ENCODE measurements around the gene SOCS4.
"Not testable (repeated sequence)": the region's sequence is repeated elsewhere in the genome, so short reads cannot be mapped to it uniquely, and the experiment has no call there.

Gene SOCS4, protein sequence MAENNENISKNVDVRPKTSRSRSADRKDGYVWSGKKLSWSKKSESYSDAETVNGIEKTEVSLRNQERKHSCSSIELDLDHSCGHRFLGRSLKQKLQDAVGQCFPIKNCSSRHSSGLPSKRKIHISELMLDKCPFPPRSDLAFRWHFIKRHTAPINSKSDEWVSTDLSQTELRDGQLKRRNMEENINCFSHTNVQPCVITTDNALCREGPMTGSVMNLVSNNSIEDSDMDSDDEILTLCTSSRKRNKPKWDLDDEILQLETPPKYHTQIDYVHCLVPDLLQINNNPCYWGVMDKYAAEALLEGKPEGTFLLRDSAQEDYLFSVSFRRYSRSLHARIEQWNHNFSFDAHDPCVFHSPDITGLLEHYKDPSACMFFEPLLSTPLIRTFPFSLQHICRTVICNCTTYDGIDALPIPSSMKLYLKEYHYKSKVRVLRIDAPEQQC

DNA sequence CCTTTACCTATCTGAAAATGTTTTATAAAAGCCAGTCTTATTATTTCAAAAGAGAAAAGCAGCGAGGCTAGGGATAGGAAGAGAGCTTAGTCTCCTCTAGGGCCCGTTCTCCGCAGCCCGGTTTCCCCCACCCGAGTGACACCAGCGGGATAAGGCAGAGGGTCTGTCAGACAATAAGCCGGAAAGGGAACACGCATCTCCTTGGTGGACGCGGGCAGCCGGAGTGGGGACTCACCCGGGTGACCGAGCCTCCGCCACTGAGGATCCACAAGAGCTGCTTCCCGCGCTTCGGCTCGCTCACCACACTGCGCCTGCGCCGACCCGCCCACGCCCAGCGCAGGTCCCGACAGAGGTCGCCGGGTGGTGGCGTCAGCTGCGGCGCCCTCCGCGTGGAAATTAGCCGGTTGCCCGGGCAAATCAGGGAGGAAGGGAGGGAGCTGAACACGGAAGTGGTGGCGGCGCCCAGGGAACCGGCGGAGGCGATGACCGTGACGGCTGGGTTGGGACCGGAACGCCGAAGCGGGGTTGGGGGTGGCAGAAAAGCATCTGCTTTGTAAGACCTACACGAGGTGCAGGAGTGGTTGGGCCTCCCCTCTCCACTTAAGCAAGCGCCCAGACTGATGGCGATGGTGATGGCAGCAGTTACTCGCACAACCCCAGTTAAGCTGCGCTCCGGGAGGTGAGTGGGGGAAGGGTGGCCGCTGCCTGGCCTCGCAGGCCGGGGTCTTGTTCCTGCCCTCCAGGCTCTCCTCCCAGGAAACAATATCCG is at the start of gene SOCS4, which contains the start of gene WDHD1:
TSS of gene SOCS4 (plus strand) at position 444 of the 769 bp plus-strand sequence. CDS start 15,806 bp downstream, outside the sequence.
TSS of gene WDHD1 (minus strand) at position 307 of the 769 bp plus-strand sequence. CDS start 312 bp downstream, outside the sequence.
- DNase-seq (ENCODE audit: low spot score) = peak; percentile 97

DNA sequence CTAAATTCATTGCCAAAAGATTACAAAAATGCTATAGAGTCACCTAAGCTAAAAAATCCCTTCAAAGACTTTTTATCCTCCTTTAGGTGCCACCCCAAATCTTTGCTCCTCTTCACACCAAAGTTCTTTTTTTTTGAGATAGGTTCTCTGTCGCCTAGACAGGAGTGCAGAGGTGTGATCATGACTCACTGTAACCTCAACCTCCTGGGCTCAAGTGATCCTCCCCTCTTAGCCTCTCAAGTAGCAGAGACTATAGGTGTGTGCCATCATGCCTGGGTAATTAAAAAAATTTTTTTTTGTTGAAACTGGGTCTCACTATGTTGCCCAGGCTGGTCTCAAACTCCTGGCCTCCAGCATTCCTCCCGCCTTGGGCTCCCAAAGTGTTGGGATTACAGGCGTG is 48.0 kb upstream of the SOCS4 start:
- DNase-seq (ENCODE audit: low spot score) = no peak

DNA sequence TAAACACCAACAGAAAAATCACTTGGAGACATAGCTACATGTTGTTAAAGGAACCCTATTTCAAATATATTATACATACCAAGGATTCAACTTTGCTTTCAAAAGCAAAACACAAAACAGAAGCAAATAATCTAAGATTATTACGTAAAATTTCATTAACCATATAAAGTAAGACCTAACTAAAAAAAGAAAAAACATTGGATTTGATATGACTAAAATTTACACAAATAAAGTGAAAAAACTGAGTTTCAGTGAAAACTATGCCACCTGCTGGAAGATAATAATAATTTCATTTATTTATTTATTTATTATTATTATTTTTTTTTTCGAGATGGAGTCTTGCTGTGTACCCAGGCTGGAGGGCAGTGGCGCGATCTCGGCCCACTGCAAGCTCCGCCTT is 45.3 kb upstream of the SOCS4 start:
- DNase-seq (ENCODE audit: low spot score) = no peak

DNA sequence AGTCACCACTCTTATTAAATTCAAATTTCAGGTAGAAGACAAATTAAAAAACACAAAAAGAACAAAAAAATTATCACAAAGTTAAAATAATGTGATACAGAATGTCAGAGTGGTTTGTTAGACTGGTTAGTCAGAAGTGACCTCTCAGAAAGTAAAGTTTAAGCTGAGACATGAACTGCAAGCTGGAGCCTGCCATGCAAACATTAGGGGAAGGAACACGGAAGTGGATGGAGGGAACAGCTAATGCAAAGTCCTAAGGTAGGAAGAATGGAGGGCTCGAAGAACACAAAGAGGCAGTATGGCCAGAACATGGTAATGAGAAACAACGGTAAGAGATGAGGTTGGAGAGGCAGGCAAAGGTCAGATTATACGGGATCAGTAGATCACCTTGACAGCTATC is 41.9 kb upstream of the SOCS4 start:
- DNase-seq (ENCODE audit: low spot score) = no peak

DNA sequence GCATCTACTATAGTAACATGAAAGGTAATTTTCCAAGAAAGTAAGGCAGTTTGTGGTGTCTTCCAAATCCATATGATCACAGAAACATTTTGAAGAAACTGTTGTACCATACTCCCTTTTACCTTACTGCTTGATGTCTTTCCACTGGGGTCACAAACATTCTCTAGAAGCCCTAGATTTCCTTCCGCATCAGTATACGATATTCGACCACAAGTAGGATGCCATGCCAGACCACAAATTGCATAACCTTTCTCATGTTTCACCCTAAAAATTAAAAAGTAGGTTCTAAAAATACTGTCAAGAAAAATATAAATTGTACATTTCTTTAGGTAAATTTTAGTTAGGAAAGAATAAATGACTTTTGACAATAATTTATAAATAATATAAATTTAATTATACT is 26.7 kb upstream of the SOCS4 start:
- DNase-seq (ENCODE audit: low spot score) = no peak

DNA sequence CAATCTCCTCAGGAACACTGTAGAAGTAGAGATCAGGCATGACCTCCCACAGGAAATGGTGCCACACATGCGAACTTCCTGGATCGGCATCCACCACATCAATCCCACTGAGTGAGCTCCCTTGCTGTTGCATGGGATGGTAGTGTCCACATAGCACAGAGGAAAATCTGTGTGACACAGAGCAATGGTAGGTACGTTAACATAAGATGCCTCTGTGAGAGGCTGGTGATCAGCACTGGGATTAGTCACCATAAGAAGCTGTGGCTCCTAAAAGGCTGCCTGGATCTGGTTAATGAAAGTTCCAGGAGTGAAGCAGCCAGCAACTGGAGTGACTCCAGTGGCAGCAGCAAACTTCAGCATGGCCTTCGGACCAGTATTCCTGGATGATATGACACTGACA is 22.0 kb upstream of the SOCS4 start:
- DNase-seq (ENCODE audit: low spot score) = no peak

DNA sequence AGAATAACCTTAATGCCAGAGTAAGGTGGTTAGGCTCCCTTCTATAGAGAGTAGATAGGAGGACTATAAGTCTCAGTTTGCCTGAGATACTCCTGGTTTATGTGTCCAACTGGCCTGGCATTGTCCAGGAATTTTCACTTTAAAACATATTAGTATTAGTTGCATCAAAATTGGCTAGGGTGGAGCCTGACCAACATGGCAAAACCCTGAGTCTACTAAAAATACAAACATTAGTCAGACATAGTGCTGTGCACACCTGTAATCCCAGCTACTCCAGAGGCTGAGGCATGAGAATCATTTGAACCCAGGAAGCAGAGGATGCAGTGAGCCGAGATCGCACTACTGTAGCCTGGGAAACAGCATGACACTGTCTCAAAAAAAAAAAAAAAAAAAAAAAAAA is 12.0 kb upstream of the SOCS4 start:
- no peak for DNase-seq (ENCODE audit: low spot score)

DNA sequence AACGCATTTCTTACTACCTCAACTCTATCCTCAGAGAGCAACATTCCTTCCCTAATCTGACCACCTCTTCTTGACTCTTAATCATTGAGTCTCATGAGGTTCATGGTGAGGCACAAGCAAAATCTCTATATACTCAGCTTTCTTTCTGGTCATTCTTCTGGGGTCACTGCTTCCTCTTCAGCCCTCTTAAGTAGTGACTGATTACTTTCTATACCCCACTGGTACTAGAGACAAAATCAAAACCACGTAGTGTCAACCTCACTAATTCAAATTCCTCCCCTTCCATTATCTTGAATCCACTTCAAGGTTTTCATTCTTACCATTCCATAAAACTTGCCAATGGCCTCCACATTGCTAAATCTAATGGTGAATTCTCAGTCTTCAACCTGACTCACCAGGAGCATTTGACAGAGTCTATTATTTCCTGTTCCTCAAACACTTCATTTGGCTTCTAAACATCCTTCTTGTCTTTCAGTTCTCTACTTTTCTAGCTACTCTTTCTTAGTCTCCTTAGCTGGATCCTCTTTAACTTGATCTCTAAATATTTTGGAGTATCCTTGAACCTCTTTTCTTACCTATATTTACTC is 7.0 kb upstream of the SOCS4 start:
- no peak for DNase-seq (ENCODE audit: low spot score)

DNA sequence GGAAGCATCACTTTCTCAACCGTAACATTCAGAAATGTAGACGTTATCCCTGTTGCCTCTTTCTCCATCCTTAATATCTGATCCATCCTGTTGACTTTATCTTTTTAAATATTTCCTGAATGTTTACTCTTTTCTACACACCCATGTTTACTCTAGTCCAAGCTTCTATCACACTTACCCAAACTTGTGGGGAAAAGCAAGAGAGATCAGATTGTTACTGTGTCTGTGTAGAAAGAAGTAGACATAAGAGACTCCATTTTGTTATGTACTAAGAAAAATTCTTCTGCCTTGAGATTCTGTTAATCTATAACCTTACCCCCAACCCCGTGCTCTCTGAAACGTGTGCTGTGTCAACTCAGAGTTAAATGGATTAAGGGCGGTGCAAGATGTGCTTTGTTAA is 2.7 kb upstream of the SOCS4 start:
- DNase-seq (ENCODE audit: low spot score) = not testable (repeated sequence)

DNA sequence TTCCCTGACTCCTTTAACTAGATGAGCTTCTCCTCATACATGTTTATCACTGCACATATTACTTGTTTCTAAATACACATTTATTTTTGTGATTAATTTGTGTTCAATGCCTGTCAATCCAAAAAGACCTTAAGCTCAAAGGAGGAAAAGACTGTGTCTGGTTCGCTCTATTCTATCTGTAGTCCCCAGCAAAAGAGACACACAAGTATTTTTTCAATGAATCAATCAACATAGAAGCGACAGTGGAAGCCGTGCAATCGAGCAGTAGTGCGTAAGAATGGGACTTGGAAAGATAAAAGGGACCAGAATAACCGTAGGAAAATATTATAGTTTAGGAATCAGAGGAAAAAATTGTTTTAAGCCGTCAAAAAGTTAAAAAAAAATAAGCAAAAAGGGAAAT is 1.1 kb upstream of the SOCS4 start:
- DNase-seq (ENCODE audit: low spot score) = no peak

DNA sequence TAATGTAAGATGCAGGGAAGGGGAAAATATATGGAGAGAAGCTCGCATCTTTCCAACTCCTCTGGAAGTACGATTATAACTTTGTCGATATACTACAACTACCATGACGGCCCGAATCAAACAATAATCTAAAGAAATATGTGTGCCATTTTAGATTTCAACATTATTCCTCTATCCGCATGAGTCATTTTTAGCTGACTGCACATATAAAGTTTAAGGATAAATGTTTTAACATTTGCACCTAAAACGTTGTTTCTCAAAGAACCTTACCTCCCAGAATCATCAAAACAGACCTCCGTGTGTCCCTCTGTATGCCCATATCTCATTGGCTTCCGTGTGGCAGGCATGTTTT is 619 bp upstream of the SOCS4 start:
- no peak for DNase-seq (ENCODE audit: low spot score)

DNA sequence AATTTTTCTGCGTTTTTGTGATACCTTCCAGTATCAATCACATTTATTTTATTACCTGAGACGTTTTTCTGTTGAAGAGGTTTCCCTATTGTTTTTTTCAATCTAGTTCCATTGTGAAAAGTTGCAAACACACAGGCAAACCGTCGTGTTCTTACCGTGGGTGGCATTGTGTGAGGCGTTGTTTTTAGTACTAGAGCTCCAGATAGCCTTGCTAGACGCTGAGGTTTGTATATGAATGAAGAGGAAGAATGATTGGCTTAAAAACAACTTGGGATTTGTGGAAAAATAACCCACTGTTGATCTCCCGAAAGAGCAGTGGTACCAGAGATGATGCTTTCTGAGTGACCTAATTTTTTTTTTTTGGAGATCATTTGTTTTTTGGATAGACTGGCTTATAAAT is 1.0 kb downstream of the SOCS4 start:
- no peak for DNase-seq (ENCODE audit: low spot score)

DNA sequence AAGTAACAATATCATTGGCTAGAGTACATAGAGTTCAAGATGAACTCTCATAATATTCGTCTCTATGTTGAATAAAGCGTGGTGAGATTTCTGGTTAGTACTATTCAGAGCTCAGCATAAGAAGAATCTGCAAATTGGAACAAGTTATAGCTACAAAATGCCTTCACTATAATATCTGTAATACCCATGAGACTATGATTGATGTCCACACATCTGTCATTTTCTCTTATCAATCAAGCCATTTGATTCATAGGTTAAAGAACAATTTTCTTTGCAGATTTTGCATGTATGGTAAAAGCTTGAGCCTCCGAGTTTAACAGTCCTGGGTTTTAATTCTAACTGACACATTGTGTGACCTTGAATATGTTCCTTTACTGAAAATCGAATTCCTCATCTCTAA is 1.4 kb downstream of the SOCS4 start:
- no peak for DNase-seq (ENCODE audit: low spot score)

DNA sequence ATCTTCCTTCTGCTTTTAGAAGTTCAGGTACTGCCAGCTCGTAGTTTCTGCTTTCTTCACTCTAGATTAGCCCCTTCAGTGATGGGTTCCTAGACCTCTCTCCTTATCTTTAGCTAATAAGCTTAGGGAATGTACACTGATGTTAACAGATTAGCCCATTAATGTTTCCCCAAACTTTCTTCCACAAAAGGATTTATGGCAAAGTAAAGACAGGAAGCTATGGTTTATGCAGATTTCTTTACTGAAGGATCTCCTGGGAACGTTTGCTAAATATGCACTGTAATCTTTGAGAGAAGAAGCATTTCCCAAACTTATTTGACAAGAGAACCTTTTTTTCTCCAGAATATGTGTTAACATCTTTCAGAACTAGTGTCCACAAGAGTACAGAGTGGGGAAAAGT is 4.2 kb downstream of the SOCS4 start:
- DNase-seq (ENCODE audit: low spot score) = no peak

DNA sequence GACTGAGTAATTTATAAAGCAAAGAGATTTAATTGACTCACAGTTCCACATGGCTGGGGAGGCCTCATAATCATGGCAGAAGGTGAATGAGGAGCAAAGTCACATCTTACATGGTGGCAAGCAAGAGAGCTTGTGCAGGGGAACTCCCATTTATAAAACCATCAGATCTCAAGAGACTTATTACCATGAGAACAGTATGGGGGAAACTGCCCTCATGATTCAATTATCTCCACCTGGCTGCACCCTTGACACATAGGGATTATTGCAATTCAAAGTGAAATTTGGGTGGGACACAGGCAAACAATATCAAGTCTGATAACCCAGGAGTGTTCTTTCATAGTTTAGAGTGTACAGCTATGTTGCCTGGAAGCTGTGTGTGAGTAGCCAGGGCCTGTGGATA is 11.0 kb downstream of the SOCS4 start:
- not testable (repeated sequence) for DNase-seq (ENCODE audit: low spot score)

DNA sequence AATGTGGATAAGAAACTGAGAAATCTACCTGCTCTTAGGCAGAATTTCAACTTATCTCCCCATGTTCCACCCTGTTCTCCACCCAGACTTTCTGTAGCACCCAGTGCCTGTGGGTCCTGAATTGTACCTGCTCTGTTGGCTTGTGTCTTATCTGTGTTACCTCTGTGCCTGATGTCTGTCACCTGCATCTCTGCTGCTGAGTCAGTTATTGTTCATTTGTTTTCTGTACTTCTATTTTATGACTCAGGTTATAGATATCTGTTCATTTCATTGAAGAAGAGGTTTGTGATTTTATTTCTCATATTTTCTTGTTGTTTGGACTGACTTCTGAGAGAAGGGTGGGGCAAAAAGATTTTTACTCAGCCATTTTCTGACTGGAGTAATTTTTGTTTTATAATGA is 11.7 kb downstream of the SOCS4 start:
- DNase-seq (ENCODE audit: low spot score) = no peak

DNA sequence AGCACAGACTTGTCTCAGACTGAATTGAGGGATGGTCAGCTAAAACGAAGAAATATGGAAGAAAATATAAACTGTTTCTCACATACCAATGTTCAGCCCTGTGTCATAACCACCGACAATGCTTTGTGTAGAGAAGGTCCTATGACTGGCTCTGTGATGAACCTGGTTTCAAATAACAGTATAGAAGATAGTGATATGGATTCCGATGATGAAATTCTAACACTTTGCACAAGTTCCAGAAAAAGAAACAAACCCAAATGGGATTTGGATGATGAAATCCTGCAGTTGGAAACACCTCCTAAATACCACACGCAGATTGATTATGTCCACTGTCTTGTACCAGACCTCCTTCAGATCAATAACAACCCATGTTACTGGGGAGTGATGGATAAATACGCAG is 16.5 kb downstream of the SOCS4 start:
- DNase-seq (ENCODE audit: low spot score) = no peak

DNA sequence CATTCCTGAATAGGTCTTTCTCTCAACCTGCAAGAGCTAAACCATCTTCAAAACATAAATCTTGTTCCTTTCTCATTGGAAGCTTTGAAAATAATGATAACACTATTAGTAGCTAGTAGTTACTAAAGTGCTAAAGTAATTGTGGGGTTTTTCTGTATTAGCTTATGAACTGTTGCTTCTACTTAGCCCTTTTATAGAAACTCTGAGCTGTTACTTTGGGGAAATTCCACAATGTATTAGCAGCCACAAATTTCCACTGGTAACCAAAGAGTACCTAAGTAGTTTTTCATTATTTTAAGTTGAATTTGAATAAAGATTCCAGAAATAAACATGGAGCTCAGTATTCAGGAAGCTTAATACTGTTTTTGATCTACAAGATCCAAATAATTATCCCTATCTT is 18.1 kb downstream of the SOCS4 start:
- DNase-seq (ENCODE audit: low spot score) = no peak

DNA sequence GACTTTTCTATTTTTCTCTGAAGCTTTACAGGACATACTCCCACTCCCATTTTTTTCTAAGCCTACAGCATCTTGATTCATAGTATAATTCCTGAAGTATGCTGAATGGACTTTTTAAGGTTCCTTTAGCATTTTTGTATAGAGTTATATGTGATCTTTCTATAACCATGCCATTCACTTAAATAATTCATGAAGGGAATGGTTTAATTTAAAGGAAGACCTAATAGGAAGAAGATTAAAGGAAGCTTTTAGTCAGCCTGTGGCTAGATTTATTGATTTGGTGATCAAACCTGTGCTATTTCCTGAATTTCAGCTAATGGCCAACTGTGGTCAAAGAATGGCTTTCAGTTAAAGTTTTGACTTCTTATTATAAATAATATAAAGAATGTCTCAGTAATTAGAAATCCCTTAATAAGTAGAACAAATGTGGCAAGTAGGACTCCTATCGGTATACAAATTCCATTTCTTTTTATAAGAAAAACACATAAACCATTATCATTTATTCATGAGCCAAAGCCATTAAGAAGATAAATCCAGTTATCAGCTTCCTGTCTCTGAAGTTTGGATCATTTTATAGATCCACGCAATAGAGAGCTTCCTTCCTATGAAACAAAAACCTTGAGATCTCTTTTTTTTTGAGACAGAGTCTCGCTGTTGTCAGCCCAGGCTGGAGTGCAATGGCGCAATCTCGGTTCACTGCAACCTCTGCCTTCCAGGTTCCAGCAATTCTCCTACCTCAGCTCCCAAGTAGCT is 20.4 kb downstream of the SOCS4 start:
- no peak for DNase-seq (ENCODE audit: low spot score)

DNA sequence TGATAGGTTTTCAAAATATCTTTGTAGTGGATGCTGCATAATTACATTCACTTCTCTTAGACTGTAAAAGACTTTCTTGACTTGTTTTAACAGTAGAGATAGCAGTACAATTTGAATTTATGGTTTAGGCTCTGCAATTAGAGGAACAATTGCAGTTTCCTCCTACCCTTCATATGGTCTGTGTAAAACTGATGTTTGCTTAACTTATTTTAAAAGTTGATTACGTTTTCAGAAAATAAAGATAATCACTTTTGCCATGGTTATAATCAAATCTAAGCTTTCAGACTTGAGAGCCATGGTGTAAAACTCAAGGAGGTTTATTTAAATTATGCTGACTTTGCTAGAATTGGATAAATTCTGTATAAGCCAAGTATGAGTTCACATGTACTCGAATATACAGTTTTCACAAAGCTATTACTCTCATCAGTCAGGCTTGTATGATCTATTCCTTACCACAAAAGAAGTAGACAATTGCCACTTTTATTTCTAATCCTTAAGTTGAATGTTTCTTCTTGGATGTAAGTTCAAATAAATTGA is 21.9 kb downstream of the SOCS4 start:
- DNase-seq (ENCODE audit: low spot score) = no peak

DNA sequence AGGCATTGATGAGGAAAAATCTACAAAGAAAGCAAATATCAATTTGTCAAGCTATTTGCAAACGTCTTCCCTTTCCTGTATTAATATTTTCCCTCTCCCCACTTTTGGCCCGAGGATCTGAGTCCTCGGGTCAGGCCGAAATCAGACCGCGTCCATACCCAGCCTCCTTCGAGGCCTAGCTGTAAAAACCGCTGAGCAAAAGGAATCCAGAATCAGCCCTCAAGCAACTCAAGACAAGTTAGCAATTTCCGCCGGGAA is 24.1 kb downstream of the SOCS4 start:
- no peak for DNase-seq (ENCODE audit: low spot score)
